Measurements from ENCODE around the gene APOL5. TPM values are rescaled to one million over a fixed set of nuclear protein-coding genes. Genes with fewer than 3 reads are reported as not detected.

The APOL5 gene
- total and polyA plus RNA-seq, 8 donors: not detected

DNA sequence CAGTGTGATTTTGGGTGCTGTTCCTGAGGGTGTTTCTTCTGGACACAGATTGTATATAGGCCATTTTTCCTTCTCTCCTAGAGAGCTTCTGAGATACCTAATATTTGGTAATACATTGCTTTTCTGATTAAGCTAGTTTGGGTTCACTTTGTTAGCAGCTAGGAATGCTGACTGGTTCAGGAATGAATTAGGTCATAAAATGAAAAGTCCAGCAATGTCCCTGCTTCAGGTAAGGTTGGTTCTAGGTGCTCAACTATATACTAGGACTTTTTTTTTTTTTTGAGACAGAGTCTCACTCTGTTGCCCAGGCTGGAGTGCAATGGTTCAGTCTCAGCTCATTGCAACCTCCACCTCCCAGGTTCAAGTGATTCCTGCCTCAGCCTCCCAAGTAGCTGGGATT lies 32.9 kb upstream of the APOL5 start:
- no peaks in the 10 kb centered on the region for H3K4me1 ChIP-seq
- DNase-seq: no peak
- no peaks in the 10 kb centered on the region for H3K36me3 ChIP-seq
- H3K9me3 ChIP-seq: no peaks in the 10 kb centered on the region
- no peaks in the 10 kb centered on the region for H3K27me3 ChIP-seq
- no peak overlapping the region for H3K4me3 ChIP-seq
- no peak overlapping the region for H3K27ac ChIP-seq
- intact Hi-C loops (cut with DNase I; ENCODE audit: low total_unique reads): no loop called here
- TF ChIP-seq, protein P1, sequence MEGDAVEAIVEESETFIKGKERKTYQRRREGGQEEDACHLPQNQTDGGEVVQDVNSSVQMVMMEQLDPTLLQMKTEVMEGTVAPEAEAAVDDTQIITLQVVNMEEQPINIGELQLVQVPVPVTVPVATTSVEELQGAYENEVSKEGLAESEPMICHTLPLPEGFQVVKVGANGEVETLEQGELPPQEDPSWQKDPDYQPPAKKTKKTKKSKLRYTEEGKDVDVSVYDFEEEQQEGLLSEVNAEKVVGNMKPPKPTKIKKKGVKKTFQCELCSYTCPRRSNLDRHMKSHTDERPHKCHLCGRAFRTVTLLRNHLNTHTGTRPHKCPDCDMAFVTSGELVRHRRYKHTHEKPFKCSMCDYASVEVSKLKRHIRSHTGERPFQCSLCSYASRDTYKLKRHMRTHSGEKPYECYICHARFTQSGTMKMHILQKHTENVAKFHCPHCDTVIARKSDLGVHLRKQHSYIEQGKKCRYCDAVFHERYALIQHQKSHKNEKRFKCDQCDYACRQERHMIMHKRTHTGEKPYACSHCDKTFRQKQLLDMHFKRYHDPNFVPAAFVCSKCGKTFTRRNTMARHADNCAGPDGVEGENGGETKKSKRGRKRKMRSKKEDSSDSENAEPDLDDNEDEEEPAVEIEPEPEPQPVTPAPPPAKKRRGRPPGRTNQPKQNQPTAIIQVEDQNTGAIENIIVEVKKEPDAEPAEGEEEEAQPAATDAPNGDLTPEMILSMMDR (IDR thresholded peaks at IDR 0.05): no peak
- TF ChIP-seq POLR2A (IDR thresholded peaks at IDR 0.05) (no peak), POLR2AphosphoS5 (IDR thresholded peaks at IDR 0.05) (no peak), EP300 (IDR thresholded peaks at IDR 0.05) (no peak)

DNA sequence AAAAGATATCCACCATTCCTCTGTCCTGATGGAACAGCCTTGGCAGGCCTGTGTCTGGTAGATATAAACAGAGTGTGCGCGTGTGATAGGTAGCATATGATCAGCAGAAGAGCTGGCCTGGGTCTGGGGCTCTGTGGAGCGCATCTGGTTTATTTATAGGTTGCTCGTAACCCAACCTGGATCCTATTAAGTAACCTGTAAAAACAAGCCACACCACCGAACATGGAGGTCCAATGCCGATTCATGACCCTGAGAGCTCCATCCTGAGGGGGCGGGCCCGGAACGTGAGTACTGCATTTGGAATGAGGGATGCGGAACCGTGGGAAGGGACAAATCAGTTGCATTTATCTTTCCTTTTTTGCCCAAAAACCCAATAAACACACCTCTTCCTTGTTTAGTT lies 31.9 kb upstream of the APOL5 start:
- intact Hi-C loops (cut with DNase I; ENCODE audit: low total_unique reads): no loop called here
- Histone ChIP-seq H3K27ac (no peak overlapping the region), H3K9me3 (no peaks in the 10 kb centered on the region), H3K36me3 (no peaks in the 10 kb centered on the region), H3K4me1 (no peaks in the 10 kb centered on the region), H3K4me3 (no peak overlapping the region), H3K27me3 (no peaks in the 10 kb centered on the region)
- DNase-seq: no peak
- TF ChIP-seq, protein P1 (IDR thresholded peaks at IDR 0.05): no peak
- TF ChIP-seq POLR2AphosphoS5 (IDR thresholded peaks at IDR 0.05) (no peak), EP300 (IDR thresholded peaks at IDR 0.05) (no peak), POLR2A (IDR thresholded peaks at IDR 0.05) (no peak)
- WGBS, 5 donors: 80 to 90% (median 86%) methylated on average over 11 of the region's 11 CpGs

DNA sequence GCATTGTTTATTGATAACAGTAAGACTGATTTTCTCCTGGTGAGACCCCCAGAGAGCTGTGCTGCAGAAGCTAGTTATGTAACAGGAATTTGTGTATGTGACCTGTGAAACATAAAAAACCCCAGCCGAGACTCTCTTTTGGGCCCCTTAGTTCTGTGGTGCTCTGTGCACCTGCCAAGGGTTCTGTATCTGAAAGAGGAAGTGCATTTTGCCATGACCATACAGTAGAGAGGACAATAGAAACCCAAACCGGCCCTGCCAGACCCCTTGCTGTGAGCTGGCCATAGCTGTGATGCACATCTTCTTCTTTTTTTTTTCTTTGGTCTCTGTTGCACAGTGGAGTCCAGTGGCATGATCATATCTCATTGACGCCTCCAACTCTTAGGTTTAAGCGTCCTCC lies 31.4 kb upstream of the APOL5 start:
- WGBS, 5 donors: 79 to 91% (median 85%) methylated on average over 4 of the region's 4 CpGs
- no peaks in the 10 kb centered on the region for H3K27me3 ChIP-seq
- DNase-seq: no peak
- intact Hi-C loops (cut with DNase I; ENCODE audit: low total_unique reads): no loop called here
- no peak for TF ChIP-seq POLR2A (IDR thresholded peaks at IDR 0.05)
- TF ChIP-seq EP300 (IDR thresholded peaks at IDR 0.05): no peak
- TF ChIP-seq, protein P1 (IDR thresholded peaks at IDR 0.05): no peak
- no peak for TF ChIP-seq POLR2AphosphoS5 (IDR thresholded peaks at IDR 0.05)
- no peak overlapping the region for H3K27ac ChIP-seq
- no peaks in the 10 kb centered on the region for H3K9me3 ChIP-seq
- no peaks in the 10 kb centered on the region for H3K4me1 ChIP-seq
- no peaks in the 10 kb centered on the region for H3K36me3 ChIP-seq
- H3K4me3 ChIP-seq: no peak overlapping the region

DNA sequence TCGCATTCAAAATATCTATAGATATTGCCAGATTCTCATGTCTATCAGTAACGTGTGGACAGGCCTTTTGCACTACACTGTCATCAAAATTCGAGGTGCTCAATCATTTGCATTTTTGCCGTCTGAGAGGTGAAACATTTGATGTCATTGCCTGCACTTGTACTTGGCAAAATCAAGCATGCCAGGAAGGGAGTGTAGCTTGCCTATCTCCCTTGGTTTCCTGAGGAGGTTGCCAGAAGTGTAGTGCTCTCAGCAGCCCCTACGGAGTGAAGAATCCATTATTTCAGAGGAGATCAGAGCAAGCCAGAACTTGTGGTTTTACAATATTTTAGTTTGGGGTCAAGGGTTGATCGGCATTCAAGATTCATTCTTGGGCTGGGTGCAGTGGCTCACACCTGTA lies 30.2 kb upstream of the APOL5 start:
- Histone ChIP-seq H3K4me3 (no peak overlapping the region), H3K36me3 (no peaks in the 10 kb centered on the region), H3K9me3 (no peaks in the 10 kb centered on the region), H3K27me3 (no peaks in the 10 kb centered on the region), H3K27ac (no peak overlapping the region), H3K4me1 (no peaks in the 10 kb centered on the region)
- TF ChIP-seq, protein P1 (IDR thresholded peaks at IDR 0.05): no peak
- WGBS, 5 donors: 84 to 89% (median 86%) methylated on average over 6 of the region's 6 CpGs
- intact Hi-C loops (cut with DNase I; ENCODE audit: low total_unique reads): no loop called here
- DNase-seq: no peak
